ENCODE data around the gene HELZ2. TPM values are rescaled to one million over a fixed set of nuclear protein-coding genes. Genes with fewer than 3 reads are reported as not detected.

Gene HELZ2
- total and polyA plus RNA-seq, 3 donors from 2014 or later: 7.1 to 22.9 (median 13.5) TPM

DNA sequence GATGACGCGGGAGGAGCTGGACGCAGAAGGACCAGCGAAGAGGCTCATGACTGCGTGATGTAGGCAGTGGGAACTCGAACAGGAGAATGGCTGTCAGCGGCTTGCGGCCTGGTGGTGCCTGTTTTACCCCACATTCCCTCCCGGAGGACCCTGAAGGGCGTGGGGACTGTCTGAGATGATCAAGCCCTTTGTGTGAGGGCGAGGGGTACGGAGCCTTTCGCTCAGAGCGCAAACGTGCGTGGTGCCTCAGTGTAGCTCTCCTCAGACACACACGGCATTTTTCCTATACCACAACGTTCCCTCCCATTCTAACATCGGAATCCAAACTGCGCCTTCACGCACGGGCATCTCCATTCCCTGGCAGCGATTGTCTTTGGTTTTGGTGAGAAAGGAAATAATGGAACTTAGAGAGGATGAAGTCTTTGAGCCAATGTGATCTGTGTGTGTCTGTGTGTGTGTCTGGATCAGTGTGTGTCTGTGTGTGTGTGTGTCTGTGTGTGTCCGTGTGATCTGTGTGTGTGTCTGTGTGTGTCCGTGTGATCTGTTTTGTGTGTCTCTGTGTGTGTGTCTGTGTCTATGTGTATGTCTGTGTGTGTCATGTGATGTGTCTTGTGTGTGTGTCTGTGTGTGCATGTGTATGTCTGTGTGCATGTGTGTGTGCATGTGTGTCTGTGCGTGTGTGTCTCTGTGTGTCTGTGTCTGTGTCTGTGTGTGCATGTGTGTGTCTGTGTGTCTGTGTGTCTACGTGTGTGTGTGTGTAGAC, 42.2 kb downstream of the HELZ2 start:
- Histone ChIP-seq H3K27ac (no peak overlapping the region), H3K4me3 (no peak overlapping the region), H3K27me3 (no peaks in the 10 kb centered on the region), H3K4me1 (peaks cover 4% of the 10 kb centered on the region), H3K36me3 (ENCODE audit: low read depth, missing control alignments) (no peaks in the 10 kb centered on the region), H3K9me3 (no peaks in the 10 kb centered on the region)
- TF ChIP-seq POLR2A (IDR thresholded peaks at IDR 0.05) (no peak), CTCF (IDR thresholded peaks at IDR 0.05) (no peak)
- 80 to 84% methylated on average over 27 of the region's 27 CpGs for WGBS, 2 donors
- intact Hi-C loops (cut with DNase I; ENCODE audit: low total_unique reads): no loop called here
- DNase-seq: no peak

DNA sequence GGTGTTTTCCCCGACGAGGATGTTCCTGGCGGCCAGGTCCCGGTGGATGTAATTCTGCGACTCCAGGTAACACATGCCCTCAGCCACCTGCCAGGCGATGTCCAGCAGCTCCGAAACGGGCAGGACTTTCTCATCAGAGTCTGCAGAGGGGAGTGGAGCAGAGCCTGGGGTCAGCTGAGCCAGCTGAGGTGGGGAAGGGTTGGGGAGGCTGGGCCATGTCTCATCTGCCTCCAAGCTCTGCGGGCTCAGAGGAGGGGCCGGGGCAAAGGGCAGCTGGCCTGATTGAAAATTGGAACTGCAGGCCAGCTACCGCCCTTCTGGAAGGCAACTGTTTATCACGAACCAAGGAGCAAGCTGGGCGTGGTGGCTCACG, 43.3 kb downstream of the HELZ2 start:
- intact Hi-C loops (cut with DNase I; ENCODE audit: low total_unique reads): no loop called here

DNA sequence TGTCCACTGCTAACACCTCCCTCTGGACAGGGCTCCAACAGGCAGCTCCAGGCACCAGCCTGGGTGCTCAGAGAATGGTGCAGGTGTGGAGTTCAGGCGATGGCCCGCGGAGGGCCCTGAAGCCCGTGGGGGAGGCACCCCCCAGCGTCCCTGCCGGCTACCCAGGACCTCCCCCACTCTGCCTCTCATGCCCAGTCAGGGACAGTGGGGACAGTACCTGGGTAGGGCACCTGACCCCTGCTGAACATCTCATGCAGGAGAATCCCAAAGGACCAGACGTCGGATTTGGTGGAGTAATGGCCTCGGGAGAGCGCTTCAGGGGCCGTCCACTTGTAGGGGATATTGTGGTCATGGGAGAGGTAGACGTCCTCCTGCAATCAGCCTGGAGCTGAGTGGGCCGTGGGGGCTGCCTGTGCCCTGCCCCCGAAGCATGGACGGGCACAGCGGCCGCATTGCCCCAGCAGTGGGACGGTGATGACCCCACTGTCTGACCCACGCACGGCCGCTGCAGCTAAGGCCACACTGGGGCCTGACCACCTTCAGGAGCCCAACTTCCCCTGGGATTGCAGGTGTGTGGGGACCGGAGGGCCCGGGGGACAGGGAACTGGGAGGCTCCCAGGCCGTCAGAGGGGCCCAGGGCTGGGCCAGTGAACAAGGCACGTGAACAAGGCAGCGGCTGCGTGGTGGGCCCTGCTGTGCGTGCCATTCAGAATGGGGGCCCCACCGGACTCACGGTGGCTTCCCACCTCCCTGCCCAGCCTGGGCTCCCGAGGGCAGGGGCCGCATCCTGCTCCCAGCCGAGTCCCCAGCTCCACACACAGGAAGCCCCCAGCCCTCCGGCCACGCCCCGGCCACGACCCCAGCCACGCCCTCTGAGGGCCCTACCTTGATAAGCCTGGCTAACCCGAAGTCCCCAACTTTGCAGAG, 43.9 kb downstream of the HELZ2 start:
- DNase-seq: no peak
- no peak for TF ChIP-seq CTCF (IDR thresholded peaks at IDR 0.05)
- no peak for TF ChIP-seq POLR2A (IDR thresholded peaks at IDR 0.05)
- no peaks in the 10 kb centered on the region for H3K9me3 ChIP-seq
- H3K4me3 ChIP-seq: no peak overlapping the region
- H3K36me3 ChIP-seq (ENCODE audit: low read depth, missing control alignments): no peaks in the 10 kb centered on the region
- H3K27me3 ChIP-seq: no peaks in the 10 kb centered on the region
- 73 to 81% methylated on average over 18 to 39 of the region's 39 CpGs for WGBS, 2 donors
- H3K4me1 ChIP-seq: peaks cover 3% of the 10 kb centered on the region
- intact Hi-C loops (cut with DNase I; ENCODE audit: low total_unique reads): no loop called here
- no peak overlapping the region for H3K27ac ChIP-seq

More for the DNA sequence above, 43.3 kb downstream of the HELZ2 start:
- DNase-seq: no peak
- H3K9me3 ChIP-seq: no peaks in the 10 kb centered on the region
- no peak overlapping the region for H3K27ac ChIP-seq
- no peak overlapping the region for H3K4me3 ChIP-seq
- H3K36me3 ChIP-seq (ENCODE audit: low read depth, missing control alignments): no peaks in the 10 kb centered on the region
- WGBS, 2 donors: 80 to 81% methylated on average over 5 to 14 of the region's 14 CpGs
- TF ChIP-seq CTCF (IDR thresholded peaks at IDR 0.05): no peak
- no peak for TF ChIP-seq POLR2A (IDR thresholded peaks at IDR 0.05)
- peaks cover 4% of the 10 kb centered on the region for H3K4me1 ChIP-seq
- H3K27me3 ChIP-seq: no peaks in the 10 kb centered on the region

DNA sequence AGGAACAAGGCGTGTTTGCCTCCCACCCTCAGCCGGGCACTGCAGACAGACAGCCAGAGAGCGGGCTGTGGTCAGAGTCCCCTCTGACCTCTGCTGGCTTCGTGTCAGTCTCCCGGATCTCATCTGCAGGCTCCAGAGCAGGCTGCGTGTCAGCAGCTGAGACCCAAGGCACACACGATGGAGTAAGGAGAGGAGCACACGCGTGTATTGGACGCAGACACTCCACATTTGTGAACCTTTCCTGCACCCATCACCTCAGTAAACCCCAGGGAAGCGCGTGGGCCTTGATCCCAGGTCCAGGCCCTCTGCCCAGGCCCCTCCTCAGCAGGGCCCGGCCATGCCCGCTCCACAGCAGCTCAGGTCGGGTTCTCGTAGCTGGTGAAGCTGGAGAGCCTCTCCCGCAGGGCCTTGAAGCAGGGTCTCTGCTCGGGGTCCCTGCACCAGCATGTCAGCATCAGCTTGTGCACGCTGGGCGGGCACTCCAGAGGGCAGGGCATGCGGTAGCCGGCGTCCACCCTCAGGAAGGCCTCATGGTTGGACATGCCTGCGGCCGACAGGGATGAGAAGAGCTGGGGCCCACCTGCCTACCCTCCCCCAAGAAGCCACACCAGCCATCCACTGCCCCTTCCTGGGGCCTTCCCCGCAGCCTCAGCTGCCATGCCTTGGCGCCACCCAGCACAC, 44.7 kb downstream of the HELZ2 start:
- no peaks in the 10 kb centered on the region for H3K9me3 ChIP-seq
- intact Hi-C loops (cut with DNase I; ENCODE audit: low total_unique reads): no loop called here
- H3K4me1 ChIP-seq: no peaks in the 10 kb centered on the region
- H3K36me3 ChIP-seq (ENCODE audit: low read depth, missing control alignments): no peaks in the 10 kb centered on the region
- H3K27me3 ChIP-seq: no peaks in the 10 kb centered on the region
- TF ChIP-seq POLR2A (IDR thresholded peaks at IDR 0.05): no peak
- no peak for TF ChIP-seq CTCF (IDR thresholded peaks at IDR 0.05)
- no peak overlapping the region for H3K27ac ChIP-seq
- DNase-seq: no peak
- H3K4me3 ChIP-seq: no peak overlapping the region
- 73 to 85% methylated on average over 12 to 23 of the region's 27 CpGs for WGBS, 2 donors
